Ishikawa (cell line): ENCODE measurements around the gene BCKDHA.

Experiments used
- CEBPB ChIP-seq: IDR thresholded peaks from 2 replicates; pipeline ENCODE4 v1.6.1; 2012
- CREB1 ChIP-seq: IDR thresholded peaks from 2 replicates; pipeline ENCODE4 v1.6.1; 2012; ENCODE audit warnings: low read depth
- EGR1 ChIP-seq: IDR thresholded peaks from 2 replicates; pipeline ENCODE4 v1.6.1; 2012
- EP300 ChIP-seq: IDR thresholded peaks from 2 replicates; pipeline ENCODE4 v1.6.1; 2012; ENCODE audit warnings: borderline replicate concordance
- FOXM1 ChIP-seq: IDR thresholded peaks from 2 replicates; pipeline ENCODE4 v1.6.1; 2012; ENCODE audit warnings: low read depth, borderline replicate concordance
- MAX ChIP-seq: IDR thresholded peaks from 2 replicates; pipeline ENCODE4 v1.6.1; 2012
- RAD21 ChIP-seq: IDR thresholded peaks from 2 replicates; pipeline ENCODE4 v1.6.1; 2012; ENCODE audit warnings: low read depth
- REST ChIP-seq: IDR thresholded peaks from 2 replicates; pipeline ENCODE4 v1.6.1; 2012; ENCODE audit warnings: low read depth, mild to moderate bottlenecking
- TAF1 ChIP-seq: IDR thresholded peaks from 2 replicates; pipeline ENCODE4 v1.6.1; 2012; ENCODE audit warnings: low read depth, mild to moderate bottlenecking
- TCF12 ChIP-seq: IDR thresholded peaks from 2 replicates; pipeline ENCODE4 v1.6.1; 2012; ENCODE audit warnings: low read depth
- TEAD4 ChIP-seq: IDR thresholded peaks from 2 replicates; pipeline ENCODE4 v1.6.1; 2012
- USF1 ChIP-seq: IDR thresholded peaks from 2 replicates; pipeline ENCODE4 v1.6.1; 2012
- YY1 ChIP-seq: IDR thresholded peaks from 2 replicates; pipeline ENCODE4 v1.6.1; 2012; ENCODE audit warnings: low read depth

GRCh38 chr19:41402010-41402409 is 4.4 kb downstream of the BCKDHA start:
- TF ChIP-seq CEBPB (no peak), YY1 (no peak), MAX (no peak), TEAD4 (no peak), TAF1 (no peak), FOXM1 (no peak), RAD21 (no peak), EP300 (no peak), EGR1 (no peak), TCF12 (no peak), REST (no peak), USF1 (no peak), CREB1 (no peak)
